HCT116 (cell line): ENCODE results near the gene CYLC1. TPM values are rescaled to one million over a fixed set of nuclear protein-coding genes. Genes with fewer than 3 reads are reported as not detected.

Experiments
- ATAC-seq: fragments of 200-7000 bp; cut with Tn5 transposase; 2 replicates; pipeline ENCODE4 v1.9.1; 2020; ENCODE audit warnings: mild to moderate bottlenecking, moderate library complexity
- BruUV-seq: library from RNA; stranded (reverse); fragments of 400-500 nt; replicated peaks from 2 replicates; lab custom pipeline; 2021; lab: Mats Ljungman, UMichigan
- CTCF ChIA-PET: fragments of 300-600 bp; sonication (Branson Sonifier 250); formaldehyde crosslinking; loops from one replicate; lab custom pipeline; 2021; ENCODE audit warnings: antibody characterized with exemption; lab: Charles Lee
- POLR2A ChIA-PET: fragments of 300-600, 350-600 bp; sonication (Branson Sonifier 250); formaldehyde crosslinking; loops from one replicate; lab custom pipeline; 2021; ENCODE audit warnings: antibody characterized with exemption; lab: Charles Lee
- RAD21 ChIA-PET, 2 experiments: fragments of 300-600 bp; sonication (Branson Sonifier 250); formaldehyde crosslinking; loops; one replicate each; lab custom pipeline; 2023; ENCODE audit warnings: low total read pairs in 2 of 2; ENCODE audit not compliant: uncharacterized antibody in 2 of 2, unreplicated experiment in 2 of 2, low non-redundant PET in 1 of 2; lab: Charles Lee
- DNase-seq: peaks from one replicate; pipeline ENCODE4 v3.0.0-alpha.2; 2010; ENCODE audit warnings: low read depth, low spot score
- H2AFZ ChIP-seq: fragments of 200-600 bp; shearing (Covaris generic), sonication (generic); 2 replicates; pipeline ENCODE4 v1.6.1; 2017; ENCODE audit warnings: low read depth, mixed run types, mixed read lengths, antibody characterized with exemption, low read length; ENCODE audit not compliant: poor library complexity, severe bottlenecking
- H3K27ac ChIP-seq: 2 replicates; pipeline ENCODE4 v1.5.1; 2012; ENCODE audit warnings: low read depth, low read length
- H3K27me3 ChIP-seq: fragments of 200-600 bp; sonication (generic); 2 replicates; pipeline ENCODE4 v1.6.1; 2016; ENCODE audit warnings: mixed run types, low read length, mixed read lengths; ENCODE audit not compliant: insufficient read depth
- H3K36me3 ChIP-seq, 2 experiments: fragments of 200-500 bp in 1 of 2; fragments of 200-600 bp in 1 of 2; sonication (Bioruptor generic) in 1 of 2; sonication (generic) in 1 of 2; 2 replicates each; pipeline versions ENCODE4 v1.5.1 to v1.6.1; 2014 to 2016; ENCODE audit warnings: low read length in 2 of 2, inconsistent platforms in 1 of 2, mixed read lengths in 1 of 2, mixed run types in 1 of 2; ENCODE audit not compliant: insufficient read depth in 2 of 2, control insufficient read depth in 1 of 2
- H3K4me1 ChIP-seq, 2 experiments: fragments of 200-600 bp in 1 of 2; sonication (generic) in 1 of 2; 2 replicates each; pipeline versions ENCODE4 v1.5.1 to v1.6.1; 2012 to 2017; ENCODE audit warnings: low read length in 2 of 2, inconsistent platforms in 1 of 2, mild to moderate bottlenecking in 1 of 2, mixed read lengths in 1 of 2, mixed run types in 1 of 2, moderate library complexity in 1 of 2; ENCODE audit not compliant: insufficient read depth in 2 of 2, control insufficient read depth in 1 of 2
- H3K4me2 ChIP-seq: fragments of 200-600 bp; sonication (generic); 2 replicates; pipeline ENCODE4 v1.6.1; 2017; ENCODE audit warnings: mixed run types, low read length, mixed read lengths
- H3K4me3 ChIP-seq, 2 experiments: fragments of 200-600 bp in 1 of 2; sonication (generic) in 1 of 2; replicated peaks in 1 of 2; 2 replicates each; pipeline ENCODE4 v1.5.1; 2011 to 2016; ENCODE audit warnings: low read length in 2 of 2, control low read depth in 1 of 2, low read depth in 1 of 2, mild to moderate bottlenecking in 1 of 2, mixed read lengths in 1 of 2, mixed run types in 1 of 2
- H3K79me2 ChIP-seq: fragments of 200-600 bp; sonication (generic); 2 replicates; pipeline ENCODE4 v1.6.1; 2017; ENCODE audit warnings: mild to moderate bottlenecking, mixed run types, low read length, moderate library complexity, mixed read lengths; ENCODE audit not compliant: insufficient read depth
- H3K9ac ChIP-seq: fragments of 200-600 bp; sonication (generic); 2 replicates; pipeline ENCODE4 v1.6.1; 2016; ENCODE audit warnings: low read length, mixed read lengths
- H3K9me2 ChIP-seq: fragments of 200-600 bp; sonication (generic), shearing (Covaris generic); 2 replicates; pipeline ENCODE4 v1.6.1; 2017; ENCODE audit warnings: mixed run types, mild to moderate bottlenecking, moderate library complexity; ENCODE audit not compliant: insufficient read depth
- H3K9me3 ChIP-seq, 2 experiments: fragments of 200-500 bp in 1 of 2; fragments of 200-600 bp in 1 of 2; sonication (Bioruptor generic) in 1 of 2; sonication (generic) in 1 of 2; 2 replicates each; pipeline ENCODE4 v1.6.1; 2014 to 2017; ENCODE audit warnings: low read length in 2 of 2, mixed read lengths in 2 of 2, inconsistent platforms in 1 of 2, low read depth in 1 of 2, mild to moderate bottlenecking in 1 of 2, mixed run types in 1 of 2, moderate library complexity in 1 of 2; ENCODE audit not compliant: control insufficient read depth in 1 of 2, insufficient read depth in 1 of 2
- H4K20me1 ChIP-seq: fragments of 200-600 bp; sonication (generic), shearing (Covaris generic); 2 replicates; pipeline ENCODE4 v1.6.1; 2017; ENCODE audit warnings: mixed run types, mild to moderate bottlenecking, moderate library complexity; ENCODE audit not compliant: insufficient read depth
- CBX3 ChIP-seq: IDR thresholded peaks from 2 replicates; pipeline ENCODE4 v1.6.1; 2012; ENCODE audit warnings: low read depth
- CEBPB ChIP-seq: IDR thresholded peaks from 2 replicates; pipeline ENCODE4 v1.6.1; 2012; ENCODE audit warnings: low read depth
- EGR1 ChIP-seq: IDR thresholded peaks from 2 replicates; pipeline ENCODE4 v1.6.1; 2012; ENCODE audit warnings: low read depth
- EZH2 ChIP-seq: fragments of 200-600 bp; sonication (generic); IDR thresholded peaks from 2 replicates; pipeline ENCODE4 v1.6.1; 2017; ENCODE audit warnings: antibody characterized with exemption, mixed run types
- POLR2A ChIP-seq: IDR thresholded peaks from 2 replicates; pipeline ENCODE4 v1.7.0; 2011; ENCODE audit warnings: borderline replicate concordance; ENCODE audit not compliant: insufficient read depth, insufficient read length; ENCODE audit errors: extremely low read depth
- POLR2AphosphoS5 ChIP-seq: IDR thresholded peaks from 2 replicates; pipeline ENCODE4 v1.6.1; 2011; ENCODE audit warnings: mild to moderate bottlenecking, low read depth, low read length, moderate library complexity
- RAD21 ChIP-seq: IDR thresholded peaks from 2 replicates; pipeline ENCODE4 v1.6.1; 2012; ENCODE audit warnings: low read depth, mild to moderate bottlenecking
- REST ChIP-seq: IDR thresholded peaks from 2 replicates; pipeline ENCODE4 v1.6.1; 2012; ENCODE audit warnings: low read depth
- SP1 ChIP-seq: IDR thresholded peaks from 2 replicates; pipeline ENCODE4 v1.6.1; 2012; ENCODE audit warnings: low read depth
- SRF ChIP-seq: IDR thresholded peaks from 2 replicates; pipeline ENCODE4 v1.6.1; 2012; ENCODE audit warnings: low read depth
- TCF7L2 ChIP-seq: IDR thresholded peaks from 2 replicates; pipeline ENCODE4 v1.7.0; 2011; ENCODE audit warnings: borderline replicate concordance, inconsistent platforms; ENCODE audit not compliant: insufficient read depth, insufficient read length; ENCODE audit errors: extremely low read depth
- YY1 ChIP-seq: IDR thresholded peaks from 2 replicates; pipeline ENCODE4 v1.6.1; 2011; ENCODE audit warnings: low read length, low read depth, moderate library complexity, mild to moderate bottlenecking; ENCODE audit not compliant: insufficient replicate concordance; ENCODE audit errors: extremely low read depth
- ZNF274 ChIP-seq: fragments of 200-500 bp; sonication (Bioruptor generic); IDR thresholded peaks from 2 replicates; pipeline ENCODE4 v1.6.1; 2014; ENCODE audit warnings: mild to moderate bottlenecking, low read depth, low read length, inconsistent platforms
- intact Hi-C: fragments of 100-400 bp; cut with micrococcal nuclease; formaldehyde crosslinking; loops from 2 replicates; pipeline ENCODE4 v1.10.0; 2022
- total RNA-seq: library from RNA; stranded (reverse); gene quantifications from one replicate; pipeline ENCODE4 v1.2.1, GENCODE V29; 2021; ENCODE audit not compliant: unreplicated experiment
- TF ChIP-seq, protein P1 (sequence below): IDR thresholded peaks from 2 replicates; pipeline ENCODE4 v1.6.1; 2011; ENCODE audit warnings: mild to moderate bottlenecking, low read length, moderate library complexity; ENCODE audit not compliant: insufficient replicate concordance; ENCODE audit errors: extremely low read depth
- TF ChIP-seq, protein P2 (sequence below), 3 experiments: fragments of 200-600 bp in 1 of 3; sonication (generic) in 1 of 3; IDR thresholded peaks in 2 of 3; conservative IDR thresholded peaks in 1 of 3; 2 replicates each; pipeline ENCODE4 v1.5.1; 2012 to 2017; ENCODE audit warnings: low read depth in 2 of 3, low read length in 2 of 3, antibody characterized with exemption in 1 of 3, borderline replicate concordance in 1 of 3, control low read depth in 1 of 3, mild to moderate bottlenecking in 1 of 3, mixed read lengths in 1 of 3, mixed run types in 1 of 3, moderate library complexity in 1 of 3; ENCODE audit not compliant: insufficient read depth in 1 of 3
- TF ChIP-seq, protein P3 (sequence below): IDR thresholded peaks from 2 replicates; pipeline ENCODE4 v1.6.1; 2012

Gene CYLC1
- total RNA-seq, 1 experiment from 2014 or later: not detected

- Histone ChIP-seq H3K4me1 (no peaks in the 10 kb centered on the region), H4K20me1 (no peaks in the 10 kb centered on the region), H3K79me2 (no peaks in the 10 kb centered on the region), H3K36me3 (no peaks in the 10 kb centered on the region), H3K27me3 (no peaks in the 10 kb centered on the region), H3K27ac (no peak overlapping the region), H3K4me3 (no peak overlapping the region), H3K9me3 (no peaks in the 10 kb centered on the region), H3K9me2 (no peaks in the 10 kb centered on the region), H3K4me2 (no peak overlapping the region), H2AFZ (no peak overlapping the region), H3K9ac (no peak overlapping the region)
- BruUV-seq: no TSS peak
- CTCF ChIA-PET: no interaction called here
- POLR2A ChIA-PET: no interaction called here
- DNase-seq (no peak), ATAC-seq (no peak)
- no peak for TF ChIP-seq SP1
- TF ChIP-seq, protein P1, sequence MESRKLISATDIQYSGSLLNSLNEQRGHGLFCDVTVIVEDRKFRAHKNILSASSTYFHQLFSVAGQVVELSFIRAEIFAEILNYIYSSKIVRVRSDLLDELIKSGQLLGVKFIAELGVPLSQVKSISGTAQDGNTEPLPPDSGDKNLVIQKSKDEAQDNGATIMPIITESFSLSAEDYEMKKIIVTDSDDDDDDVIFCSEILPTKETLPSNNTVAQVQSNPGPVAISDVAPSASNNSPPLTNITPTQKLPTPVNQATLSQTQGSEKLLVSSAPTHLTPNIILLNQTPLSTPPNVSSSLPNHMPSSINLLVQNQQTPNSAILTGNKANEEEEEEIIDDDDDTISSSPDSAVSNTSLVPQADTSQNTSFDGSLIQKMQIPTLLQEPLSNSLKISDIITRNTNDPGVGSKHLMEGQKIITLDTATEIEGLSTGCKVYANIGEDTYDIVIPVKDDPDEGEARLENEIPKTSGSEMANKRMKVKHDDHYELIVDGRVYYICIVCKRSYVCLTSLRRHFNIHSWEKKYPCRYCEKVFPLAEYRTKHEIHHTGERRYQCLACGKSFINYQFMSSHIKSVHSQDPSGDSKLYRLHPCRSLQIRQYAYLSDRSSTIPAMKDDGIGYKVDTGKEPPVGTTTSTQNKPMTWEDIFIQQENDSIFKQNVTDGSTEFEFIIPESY: no peak
- TF ChIP-seq RAD21: no peak
- no peak for TF ChIP-seq ZNF274
- TF ChIP-seq, protein P2, sequence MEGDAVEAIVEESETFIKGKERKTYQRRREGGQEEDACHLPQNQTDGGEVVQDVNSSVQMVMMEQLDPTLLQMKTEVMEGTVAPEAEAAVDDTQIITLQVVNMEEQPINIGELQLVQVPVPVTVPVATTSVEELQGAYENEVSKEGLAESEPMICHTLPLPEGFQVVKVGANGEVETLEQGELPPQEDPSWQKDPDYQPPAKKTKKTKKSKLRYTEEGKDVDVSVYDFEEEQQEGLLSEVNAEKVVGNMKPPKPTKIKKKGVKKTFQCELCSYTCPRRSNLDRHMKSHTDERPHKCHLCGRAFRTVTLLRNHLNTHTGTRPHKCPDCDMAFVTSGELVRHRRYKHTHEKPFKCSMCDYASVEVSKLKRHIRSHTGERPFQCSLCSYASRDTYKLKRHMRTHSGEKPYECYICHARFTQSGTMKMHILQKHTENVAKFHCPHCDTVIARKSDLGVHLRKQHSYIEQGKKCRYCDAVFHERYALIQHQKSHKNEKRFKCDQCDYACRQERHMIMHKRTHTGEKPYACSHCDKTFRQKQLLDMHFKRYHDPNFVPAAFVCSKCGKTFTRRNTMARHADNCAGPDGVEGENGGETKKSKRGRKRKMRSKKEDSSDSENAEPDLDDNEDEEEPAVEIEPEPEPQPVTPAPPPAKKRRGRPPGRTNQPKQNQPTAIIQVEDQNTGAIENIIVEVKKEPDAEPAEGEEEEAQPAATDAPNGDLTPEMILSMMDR (IDR thresholded peaks at IDR 0.05 in 2 of 3, conservative IDR thresholded peaks at IDR 0.05 in 1 of 3; ENCODE audit: borderline replicate concordance in 1 of 3, insufficient read depth in 1 of 3, low read depth in 2 of 3, low read length in 2 of 3): no peak
- TF ChIP-seq YY1: no peak
- no peak for TF ChIP-seq SRF
- TF ChIP-seq, protein P3, sequence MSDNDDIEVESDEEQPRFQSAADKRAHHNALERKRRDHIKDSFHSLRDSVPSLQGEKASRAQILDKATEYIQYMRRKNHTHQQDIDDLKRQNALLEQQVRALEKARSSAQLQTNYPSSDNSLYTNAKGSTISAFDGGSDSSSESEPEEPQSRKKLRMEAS: no peak
- TF ChIP-seq CEBPB: no peak
- TF ChIP-seq EGR1: no peak
- no peak for TF ChIP-seq TCF7L2
- no peak for TF ChIP-seq EZH2
- TF ChIP-seq REST: no peak
- TF ChIP-seq CBX3: no peak
- TF ChIP-seq POLR2A: no peak
- TF ChIP-seq POLR2AphosphoS5: no peak
- RAD21 ChIA-PET: no interaction called here
- intact Hi-C loops: no loop called here
These were observed 46.0 kb downstream of the CYLC1 start for GRCh38 chrX:83906921-83907320.
